Islet of Langerhans (tissue), 1 donor: ENCODE results near the gene LYPD6B.

Experiments used
- FAIRE-seq: peaks from one replicate; lab custom pipeline; 2011; peaks lifted over from hg19 to GRCh38; lab: Jason Lieb, UNC

The LYPD6B gene

DNA sequence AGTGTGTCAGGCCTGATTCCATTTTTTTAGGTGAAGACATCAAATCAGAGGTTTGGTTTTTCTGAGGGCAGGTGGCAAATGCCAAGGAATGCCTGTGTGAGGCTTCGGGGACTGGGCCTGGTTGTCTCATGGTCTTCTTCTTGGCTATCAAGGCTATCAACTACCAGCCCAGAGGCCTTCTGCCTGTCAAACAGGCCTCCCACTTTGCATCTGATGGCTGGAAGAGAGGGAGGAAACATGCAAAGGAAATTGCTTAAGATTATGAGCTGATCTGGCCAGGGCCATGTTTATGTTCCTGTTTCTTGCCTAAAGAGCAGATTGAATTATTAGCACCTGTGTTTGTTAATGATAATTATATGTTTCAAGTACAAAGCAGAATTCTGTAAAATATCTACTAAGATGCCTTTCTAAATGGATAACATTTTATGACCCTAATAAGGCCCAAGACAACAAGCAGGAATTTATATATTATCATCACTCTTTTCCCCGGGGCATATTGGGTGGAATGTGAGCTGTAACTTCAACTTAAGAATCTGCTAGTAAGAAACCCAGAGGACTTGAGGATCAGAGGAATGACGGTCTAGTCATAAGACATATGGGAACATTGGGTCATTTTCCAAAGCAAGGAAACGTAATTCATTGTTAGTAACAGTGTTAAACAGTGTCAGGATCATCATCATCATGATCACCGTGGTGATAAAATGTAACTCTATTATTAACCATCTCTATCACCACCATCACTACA, 123.2 kb downstream of the LYPD6B start:
- no peak for FAIRE-seq

GRCh38 chr2:149164296-149164695, 125.8 kb downstream of the LYPD6B start:
- no peak for FAIRE-seq

- FAIRE-seq: no peak
Measured at GRCh38 chr2:149164827-149165226, 126.3 kb downstream of the LYPD6B start.

- FAIRE-seq: no peak
Measured at GRCh38 chr2:149167001-149167780, 128.7 kb downstream of the LYPD6B start.

DNA sequence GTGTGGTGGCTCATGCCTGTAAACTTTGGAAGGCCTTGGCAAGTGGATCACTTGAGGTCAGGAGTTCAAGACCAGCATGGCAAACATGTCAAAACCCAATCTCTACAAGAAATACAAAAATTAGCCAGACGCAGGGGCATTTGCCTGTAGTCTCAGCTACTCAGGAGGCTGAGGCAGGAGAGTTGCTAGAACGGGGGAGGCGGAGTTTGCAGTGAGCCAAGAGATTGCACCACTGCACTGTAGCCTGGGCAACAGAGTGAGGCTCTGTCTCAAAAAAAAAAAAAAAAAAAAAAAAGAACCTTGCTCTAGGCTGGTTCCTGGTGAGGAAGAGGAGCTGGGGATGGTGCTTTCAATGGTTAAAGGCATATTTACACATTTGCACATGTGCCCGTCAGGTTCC, 129.4 kb downstream of the LYPD6B start:
- FAIRE-seq: no peak

DNA sequence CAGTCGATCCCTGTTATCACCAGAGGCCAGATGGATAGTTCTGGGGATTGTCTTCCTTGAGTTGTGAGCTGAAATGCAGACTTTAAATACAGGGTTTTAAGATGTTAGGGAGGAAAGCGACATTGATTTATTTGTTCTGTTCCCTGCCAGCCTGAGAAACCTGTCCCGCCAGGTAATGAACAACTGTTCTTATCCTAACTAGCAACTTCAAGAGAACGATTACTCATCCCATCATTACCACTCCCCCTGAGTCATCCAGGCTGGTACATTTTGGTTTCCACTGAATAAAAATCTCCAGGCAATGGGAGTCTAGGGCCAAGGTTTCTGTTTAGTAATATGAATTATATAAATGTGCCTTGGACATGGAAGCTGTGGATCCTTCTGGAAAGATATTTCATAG, 131.2 kb downstream of the LYPD6B start:
- FAIRE-seq: no peak

GRCh38 chr2:149170156-149170555, 131.7 kb downstream of the LYPD6B start:
- FAIRE-seq: no peak

DNA sequence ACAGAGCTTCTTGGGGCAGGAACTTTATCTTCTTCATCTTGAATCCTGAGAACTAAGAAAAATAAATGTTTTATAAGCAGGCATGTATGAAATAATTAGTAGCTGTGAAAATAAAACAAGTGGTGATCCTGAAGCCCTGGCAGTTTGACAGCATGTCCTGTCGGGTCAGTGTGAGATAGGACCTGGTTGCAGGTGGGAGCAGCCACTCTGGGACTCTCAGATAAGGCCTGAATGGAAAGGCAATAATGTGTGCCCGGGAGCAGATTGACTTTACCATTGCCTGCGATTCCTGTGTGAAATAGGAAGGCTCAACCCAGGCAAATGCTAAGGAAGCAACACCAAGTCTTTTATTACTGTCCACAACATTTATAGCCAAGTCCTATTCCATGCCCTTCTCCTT, 132.4 kb downstream of the LYPD6B start:
- no peak for FAIRE-seq

GRCh38 chr2:149173220-149173619, 134.7 kb downstream of the LYPD6B start:
- no peak for FAIRE-seq

DNA sequence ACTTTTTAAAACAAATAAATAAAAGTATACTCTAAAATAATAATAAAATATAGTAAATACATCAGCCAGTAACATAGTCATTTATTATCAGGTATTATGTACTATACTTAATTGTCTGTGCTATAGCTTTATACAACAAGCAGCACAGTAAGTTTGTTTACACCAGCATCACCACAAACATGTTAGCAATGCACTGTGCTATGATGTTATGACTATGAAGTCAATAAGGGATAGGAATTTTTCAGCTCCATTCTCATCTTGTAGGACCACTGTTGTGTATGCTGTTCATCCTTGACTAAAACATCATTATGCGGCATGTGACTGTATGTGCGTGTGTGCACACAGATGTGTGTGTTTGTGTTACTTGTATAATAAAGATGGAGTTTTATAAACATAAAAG, 137.5 kb downstream of the LYPD6B start:
- FAIRE-seq: no peak

DNA sequence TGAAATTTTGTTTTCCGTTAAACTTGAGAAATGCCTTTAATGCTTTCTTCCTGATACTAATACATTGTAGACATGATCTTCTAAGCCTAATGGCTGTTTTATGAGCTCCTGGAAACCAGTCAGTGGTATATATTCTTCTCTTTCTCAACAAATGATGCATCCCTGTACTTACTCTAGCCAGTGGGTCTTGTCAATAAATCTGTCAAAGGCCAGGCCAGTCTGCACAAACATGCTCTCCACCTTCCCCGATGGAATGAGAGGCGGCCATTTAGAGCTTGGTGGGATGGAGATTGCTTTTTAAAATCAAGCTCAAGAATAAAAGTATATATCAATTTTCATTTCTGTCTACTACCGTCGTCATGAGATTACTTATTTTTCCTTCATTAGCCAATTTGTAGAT, 140.1 kb downstream of the LYPD6B start:
- no peak for FAIRE-seq

- FAIRE-seq: no peak
Measured at GRCh38 chr2:149180226-149180875, 141.9 kb downstream of the LYPD6B start.

GRCh38 chr2:149183187-149183586, 144.7 kb downstream of the LYPD6B start:
- FAIRE-seq: no peak

GRCh38 chr2:149184991-149185390, 146.5 kb downstream of the LYPD6B start:
- no peak for FAIRE-seq

GRCh38 chr2:149185942-149186490, 147.5 kb downstream of the LYPD6B start:
- no peak for FAIRE-seq

DNA sequence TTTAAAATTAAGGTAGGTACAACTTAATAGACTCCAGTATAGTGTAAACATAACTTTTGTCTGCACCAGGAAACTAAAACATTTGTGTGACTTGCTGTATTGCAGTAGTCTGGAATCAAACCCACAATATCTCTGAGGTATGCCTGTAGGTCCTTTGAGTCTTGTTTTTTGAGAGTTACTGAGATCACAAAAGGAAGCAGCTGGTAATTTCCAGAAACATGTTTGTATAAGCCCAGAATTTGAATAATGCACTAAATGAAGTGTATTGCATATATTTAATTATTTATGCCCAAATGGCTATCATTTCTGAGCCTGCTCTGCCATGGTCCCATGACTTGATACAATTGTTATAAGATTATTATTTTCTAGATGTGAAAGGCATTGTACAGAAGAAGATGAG, 148.6 kb downstream of the LYPD6B start:
- FAIRE-seq: no peak

- FAIRE-seq: no peak
Measured at GRCh38 chr2:149188291-149188690, 149.8 kb downstream of the LYPD6B start.

DNA sequence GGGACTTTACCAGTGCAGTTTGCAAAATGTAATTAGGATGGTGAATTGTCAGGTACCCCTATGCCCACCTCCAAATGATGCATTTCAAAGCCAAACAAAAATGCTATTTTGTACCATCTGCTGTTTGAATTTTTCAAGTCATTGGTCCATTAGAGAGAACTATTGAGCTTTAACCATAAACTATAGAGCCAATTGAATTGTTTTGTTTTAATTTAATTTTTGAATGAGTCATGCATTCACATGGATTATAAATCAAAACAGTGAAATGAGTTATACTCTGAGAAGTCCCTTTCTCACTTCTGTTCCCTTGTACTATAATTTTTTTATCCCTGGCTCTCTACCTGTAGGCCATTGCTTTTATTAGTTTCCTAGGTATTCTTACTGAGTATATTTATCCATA, 151.3 kb downstream of the LYPD6B start:
- no peak for FAIRE-seq

DNA sequence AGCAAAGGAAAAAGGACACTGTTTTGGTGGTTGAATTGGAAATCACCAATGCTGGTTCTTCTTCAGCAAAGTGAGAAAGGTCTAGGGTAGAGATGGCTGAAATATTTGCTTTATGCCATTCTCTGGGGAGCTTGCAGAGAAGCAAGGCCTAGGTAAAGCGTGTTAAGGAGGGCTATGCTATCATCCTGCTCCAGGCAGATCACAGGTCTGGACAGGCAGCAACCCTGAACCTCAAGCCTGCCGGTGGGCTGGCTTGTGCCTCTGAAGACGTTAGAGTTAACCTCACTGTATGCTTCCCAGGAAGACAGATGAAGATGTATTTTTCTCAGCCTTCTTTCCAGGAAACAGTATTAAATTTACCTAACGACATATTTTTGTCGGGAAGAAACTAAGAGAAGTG, 153.4 kb downstream of the LYPD6B start:
- FAIRE-seq: no peak

- FAIRE-seq: no peak
Measured at GRCh38 chr2:149192427-149192826, 153.9 kb downstream of the LYPD6B start.

DNA sequence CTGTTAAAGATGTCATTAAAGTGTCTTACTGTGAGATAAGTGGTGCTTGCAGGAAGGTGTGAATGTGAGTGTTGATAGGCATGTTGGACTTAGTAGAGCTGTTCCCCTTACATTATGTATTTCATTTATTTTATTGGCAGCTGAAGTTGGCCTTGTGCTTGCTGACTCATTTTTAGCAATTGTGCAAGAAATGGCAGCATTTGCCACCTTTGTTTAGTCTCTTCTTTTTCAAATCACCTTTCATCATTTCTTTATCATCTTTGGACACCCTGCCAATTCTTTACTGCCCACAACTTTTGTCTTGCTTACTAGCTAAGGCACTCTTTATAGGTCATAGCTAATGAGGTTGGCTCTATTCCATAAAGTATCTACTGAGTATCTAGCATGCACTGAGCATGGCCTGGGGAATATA, 161.6 kb downstream of the LYPD6B start:
- FAIRE-seq: no peak

DNA sequence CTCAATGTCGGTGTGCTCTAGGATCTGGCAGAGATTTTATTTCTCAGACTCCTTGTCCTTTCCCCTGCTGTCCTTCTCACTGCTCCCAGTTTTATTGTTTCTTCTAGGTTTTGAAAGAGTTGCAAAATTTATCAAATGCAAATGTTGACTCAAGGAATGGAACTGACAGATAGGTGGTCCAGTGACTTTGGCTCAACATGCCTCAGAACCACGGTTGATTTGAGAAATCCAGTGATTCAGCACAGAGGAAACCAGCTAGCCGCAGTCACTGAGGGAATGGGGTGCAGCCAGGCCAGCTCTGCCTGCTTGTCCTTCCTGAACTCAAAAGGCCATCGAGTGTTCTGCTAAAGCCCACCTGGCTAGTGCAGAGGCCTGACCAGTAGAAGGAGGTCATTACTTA, 166.2 kb downstream of the LYPD6B start:
- FAIRE-seq: no peak

DNA sequence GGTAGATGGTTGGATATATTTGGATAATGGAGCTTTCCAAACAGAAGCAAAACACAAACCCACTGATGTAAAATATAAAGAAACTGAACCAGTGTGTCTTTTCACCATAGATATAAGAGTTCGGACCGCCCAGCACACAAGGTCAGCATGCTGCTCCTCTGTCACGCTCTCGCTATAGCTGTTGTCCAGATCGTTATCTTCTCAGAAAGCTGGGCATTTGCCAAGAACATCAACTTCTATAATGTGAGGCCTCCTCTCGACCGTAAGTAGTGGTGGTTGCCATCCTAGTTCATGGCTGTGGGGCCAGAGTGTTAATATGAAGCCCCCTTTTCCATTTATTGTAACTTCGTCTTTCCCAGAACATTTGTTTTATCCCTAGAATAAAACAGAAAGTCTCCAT, 166.6 kb downstream of the LYPD6B start:
- FAIRE-seq: no peak
